Neural progenitor cell (in vitro differentiated cells): ENCODE data around the gene NAA10. TPM values are rescaled to one million over a fixed set of nuclear protein-coding genes. Genes with fewer than 3 reads are reported as not detected.

ENCODE experiments used
- DNase-seq: peaks from one replicate; pipeline ENCODE4 v3.0.0-alpha.2; 2016; ENCODE audit warnings: low spot score
- H2AFZ ChIP-seq: fragments of 200-600 bp; sonication (generic); replicated peaks from 2 replicates; pipeline ENCODE4 v1.6.1; 2016; ENCODE audit warnings: antibody characterized with exemption
- H3F3A ChIP-seq: fragments of 200-600 bp; sonication (generic); 2 replicates; pipeline ENCODE4 v1.6.1; 2016; ENCODE audit warnings: antibody characterized with exemption, low read depth
- H3K27ac ChIP-seq: fragments of 200-600 bp; sonication (generic); 2 replicates; pipeline ENCODE4 v1.5.1; 2016; ENCODE audit warnings: mild to moderate bottlenecking
- H3K27me3 ChIP-seq: fragments of 200-600 bp; sonication (generic); 2 replicates; pipeline ENCODE4 v1.6.1; 2016; ENCODE audit warnings: mild to moderate bottlenecking, moderate library complexity
- H3K36me3 ChIP-seq: fragments of 200-600 bp; sonication (generic); 2 replicates; pipeline ENCODE4 v1.5.1; 2016
- H3K4me1 ChIP-seq: fragments of 200-600 bp; sonication (generic); 2 replicates; pipeline ENCODE4 v1.6.1; 2016; ENCODE audit warnings: mixed run types
- H3K4me2 ChIP-seq: fragments of 200-600 bp; sonication (generic); 2 replicates; pipeline ENCODE4 v1.6.1; 2016
- H3K4me3 ChIP-seq: fragments of 200-600 bp; sonication (generic); 2 replicates; pipeline ENCODE4 v1.5.1; 2016
- H3K79me2 ChIP-seq: fragments of 200-600 bp; sonication (generic); 2 replicates; pipeline ENCODE4 v1.6.1; 2016; ENCODE audit warnings: low read depth
- H3K9ac ChIP-seq: fragments of 200-600 bp; sonication (generic); 2 replicates; pipeline ENCODE4 v1.6.1; 2016
- H3K9me3 ChIP-seq: fragments of 200-600 bp; sonication (generic); 2 replicates; pipeline ENCODE4 v1.5.1; 2016; ENCODE audit warnings: low read depth
- H4K20me1 ChIP-seq: fragments of 200-600 bp; sonication (generic); 2 replicates; pipeline ENCODE4 v1.6.1; 2016; ENCODE audit warnings: low read depth
- H3K27ac Mint-ChIP-seq: 3 replicates; pipeline ENCODE4 v1.8.0; 2021; ENCODE audit warnings: mixed read lengths
- H3K27me3 Mint-ChIP-seq: 2 replicates; pipeline ENCODE4 v1.8.0; 2022; ENCODE audit warnings: low read depth, mild to moderate bottlenecking, inconsistent platforms, moderate library complexity, mixed read lengths; ENCODE audit not compliant: insufficient read depth
- H3K36me3 Mint-ChIP-seq: 3 replicates; pipeline ENCODE4 v1.8.0; 2021; ENCODE audit warnings: mixed read lengths
- H3K4me1 Mint-ChIP-seq: 3 replicates; pipeline ENCODE4 v1.8.0; 2021; ENCODE audit warnings: mixed read lengths
- H3K4me3 Mint-ChIP-seq: 3 replicates; pipeline ENCODE4 v1.8.0; 2021; ENCODE audit warnings: mild to moderate bottlenecking, moderate library complexity, mixed read lengths
- H3K9me3 Mint-ChIP-seq: 3 replicates; pipeline ENCODE4 v1.8.0; 2020; ENCODE audit warnings: mixed read lengths
- EZH2 ChIP-seq: fragments of 200-600 bp; sonication (generic); IDR thresholded peaks from 2 replicates; pipeline ENCODE4 v1.6.1; 2017; ENCODE audit warnings: antibody characterized with exemption, mild to moderate bottlenecking, moderate library complexity
- EZH2phosphoT487 ChIP-seq: fragments of 200-600 bp; sonication (generic); IDR thresholded peaks from 2 replicates; pipeline ENCODE4 v1.6.1; 2017; ENCODE audit warnings: antibody characterized with exemption
- total RNA-seq: library from RNA; depleted of rRNA; stranded (reverse); fragments of >200 nt; gene quantifications from 2 replicates; pipeline ENCODE4 v1.2.3, GENCODE V29; 2015; ENCODE audit warnings: low replicate concordance
- TF ChIP-seq, protein P1 (sequence below): fragments of 200-600 bp; sonication (generic); IDR thresholded peaks from 2 replicates; pipeline ENCODE4 v1.5.1; 2017; ENCODE audit warnings: antibody characterized with exemption, mild to moderate bottlenecking

NAA10 gene
- total RNA-seq, 1 donor from 2014 or later: 55.5 TPM

- Histone ChIP-seq H3K4me2 (no peak overlapping the region), H3K4me3 (no peak overlapping the region), H2AFZ (no peak overlapping the region), H3K4me1 (peaks cover 4% of the 10 kb centered on the region), H3K79me2 (peaks cover 11% of the 10 kb centered on the region), H3K9ac (no peak overlapping the region), H3K27me3 (no peaks in the 10 kb centered on the region), H3F3A (peaks cover 23% of the 10 kb centered on the region), H4K20me1 (peaks cover 6% of the 10 kb centered on the region), H3K36me3 (no peaks in the 10 kb centered on the region), H3K27ac (no peak overlapping the region), H3K9me3 (no peaks in the 10 kb centered on the region)
- TF ChIP-seq EZH2: no peak
- TF ChIP-seq, protein P1, sequence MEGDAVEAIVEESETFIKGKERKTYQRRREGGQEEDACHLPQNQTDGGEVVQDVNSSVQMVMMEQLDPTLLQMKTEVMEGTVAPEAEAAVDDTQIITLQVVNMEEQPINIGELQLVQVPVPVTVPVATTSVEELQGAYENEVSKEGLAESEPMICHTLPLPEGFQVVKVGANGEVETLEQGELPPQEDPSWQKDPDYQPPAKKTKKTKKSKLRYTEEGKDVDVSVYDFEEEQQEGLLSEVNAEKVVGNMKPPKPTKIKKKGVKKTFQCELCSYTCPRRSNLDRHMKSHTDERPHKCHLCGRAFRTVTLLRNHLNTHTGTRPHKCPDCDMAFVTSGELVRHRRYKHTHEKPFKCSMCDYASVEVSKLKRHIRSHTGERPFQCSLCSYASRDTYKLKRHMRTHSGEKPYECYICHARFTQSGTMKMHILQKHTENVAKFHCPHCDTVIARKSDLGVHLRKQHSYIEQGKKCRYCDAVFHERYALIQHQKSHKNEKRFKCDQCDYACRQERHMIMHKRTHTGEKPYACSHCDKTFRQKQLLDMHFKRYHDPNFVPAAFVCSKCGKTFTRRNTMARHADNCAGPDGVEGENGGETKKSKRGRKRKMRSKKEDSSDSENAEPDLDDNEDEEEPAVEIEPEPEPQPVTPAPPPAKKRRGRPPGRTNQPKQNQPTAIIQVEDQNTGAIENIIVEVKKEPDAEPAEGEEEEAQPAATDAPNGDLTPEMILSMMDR: peak; percentile 82
- H3K4me3 Mint-ChIP-seq: no peak overlapping the region
- peak overlapping the region; percentile 90 for H3K27ac Mint-ChIP-seq
- peaks cover 22% of the 10 kb centered on the region for H3K4me1 Mint-ChIP-seq
- peaks cover 9% of the 10 kb centered on the region for H3K27me3 Mint-ChIP-seq
- H3K9me3 Mint-ChIP-seq: no peaks in the 10 kb centered on the region
- DNase-seq: peak; percentile 71
- peaks cover 42% of the 10 kb centered on the region for H3K36me3 Mint-ChIP-seq
Observed at GRCh38 chrX:153953342-153953830, 18.5 kb upstream of the NAA10 start.

DNA sequence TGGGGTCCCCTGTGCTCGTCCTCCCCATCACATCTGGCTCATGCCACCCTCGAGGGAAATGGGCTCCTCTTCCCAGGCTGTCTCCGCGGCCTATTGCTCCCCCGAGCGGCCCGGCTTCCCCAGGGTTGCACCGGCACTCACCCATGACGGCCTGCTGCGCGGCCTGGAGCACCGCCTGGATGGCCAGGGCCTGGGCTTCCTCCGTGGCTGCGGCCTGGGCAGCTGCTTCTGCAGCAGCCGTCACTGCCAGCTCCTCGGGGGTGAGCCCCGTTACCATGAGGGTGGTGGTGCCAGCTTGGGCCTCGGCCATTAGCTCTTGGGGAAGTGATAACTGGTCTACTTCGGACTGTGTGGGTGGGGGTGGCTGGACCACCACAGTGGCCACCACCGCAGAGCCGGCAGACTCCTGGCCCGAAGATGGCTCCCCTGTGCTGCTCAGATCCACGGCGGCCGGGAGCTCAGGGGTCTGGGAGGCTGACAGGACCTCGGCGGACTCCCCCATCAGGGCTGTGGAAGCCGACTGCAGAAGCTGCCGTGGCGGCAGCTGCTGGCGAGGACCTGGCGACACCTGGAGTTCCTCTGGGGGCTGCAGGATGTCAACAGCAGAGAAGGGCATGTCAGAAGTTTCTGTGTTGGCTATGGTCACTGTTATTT lies 17.7 kb upstream of the NAA10 start:
- Mint-ChIP-seq H3K4me1 (peaks cover 28% of the 10 kb centered on the region), H3K36me3 (peaks cover 42% of the 10 kb centered on the region), H3K27me3 (peaks cover 9% of the 10 kb centered on the region), H3K9me3 (no peaks in the 10 kb centered on the region), H3K4me3 (no peak overlapping the region), H3K27ac (peak overlapping the region; percentile 90)
- Histone ChIP-seq H3K9me3 (no peaks in the 10 kb centered on the region), H3K4me2 (no peak overlapping the region), H3K4me3 (no peak overlapping the region), H3K79me2 (peaks cover 11% of the 10 kb centered on the region), H3K9ac (no peak overlapping the region), H3K27ac (no peak overlapping the region), H3K27me3 (no peaks in the 10 kb centered on the region), H3F3A (peaks cover 32% of the 10 kb centered on the region), H3K4me1 (peaks cover 6% of the 10 kb centered on the region), H2AFZ (no peak overlapping the region), H3K36me3 (no peaks in the 10 kb centered on the region), H4K20me1 (peaks cover 6% of the 10 kb centered on the region)
- no peak for DNase-seq
- TF ChIP-seq EZH2 (no peak), EZH2phosphoT487 (no peak)
- TF ChIP-seq, protein P1: no peak

DNA sequence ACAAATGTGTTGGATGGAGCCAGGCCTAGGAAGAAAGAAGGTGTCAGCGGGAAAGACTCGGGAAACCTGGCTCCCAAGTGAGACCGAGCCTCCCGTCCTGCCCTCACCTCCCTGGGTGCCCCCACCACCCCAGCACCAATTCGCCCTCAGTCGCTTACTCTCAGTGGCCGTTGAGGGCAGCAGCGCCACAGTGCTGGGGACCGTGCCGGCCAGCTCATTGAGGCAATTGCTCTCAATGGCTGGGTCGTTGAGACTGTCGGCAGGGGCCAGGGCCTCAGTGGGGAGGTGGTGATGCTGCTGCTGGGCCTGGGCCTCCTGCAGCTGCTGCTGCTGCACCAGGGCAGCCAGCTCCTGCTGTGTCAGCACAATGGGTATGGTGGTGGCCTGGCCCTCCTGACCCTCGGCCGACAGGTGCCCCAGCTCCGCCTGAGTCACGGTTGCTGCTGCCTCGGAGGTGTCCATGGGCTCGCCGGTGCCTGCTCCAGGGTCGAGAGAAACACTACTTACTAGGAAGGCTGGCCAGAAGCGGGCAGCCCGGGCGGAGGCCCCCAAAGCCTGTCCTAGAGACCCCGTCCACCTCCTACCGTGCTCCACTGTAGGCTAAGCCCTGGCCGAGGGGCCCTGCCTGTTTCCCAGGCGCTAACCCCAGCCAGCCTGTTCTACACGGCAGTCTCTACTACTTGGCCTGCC lies 17.0 kb upstream of the NAA10 start:
- H3F3A ChIP-seq: peaks cover 33% of the 10 kb centered on the region
- no peak for DNase-seq
- no peaks in the 10 kb centered on the region for H3K9me3 Mint-ChIP-seq
- no peaks in the 10 kb centered on the region for H3K36me3 ChIP-seq
- H4K20me1 ChIP-seq: peaks cover 6% of the 10 kb centered on the region
- no peak overlapping the region for H3K4me3 ChIP-seq
- H3K36me3 Mint-ChIP-seq: peaks cover 37% of the 10 kb centered on the region
- H3K27me3 ChIP-seq: no peaks in the 10 kb centered on the region
- H3K79me2 ChIP-seq: peaks cover 11% of the 10 kb centered on the region
- no peak overlapping the region for H2AFZ ChIP-seq
- H3K27ac ChIP-seq: no peak overlapping the region
- no peak overlapping the region for H3K4me3 Mint-ChIP-seq
- H3K4me1 ChIP-seq: peaks cover 6% of the 10 kb centered on the region
- TF ChIP-seq EZH2phosphoT487 (no peak), EZH2 (no peak)
- TF ChIP-seq, protein P1: no peak
- H3K4me1 Mint-ChIP-seq: peaks cover 31% of the 10 kb centered on the region
- no peak overlapping the region for H3K4me2 ChIP-seq
- H3K27ac Mint-ChIP-seq: no peak overlapping the region
- no peaks in the 10 kb centered on the region for H3K9me3 ChIP-seq
- H3K27me3 Mint-ChIP-seq: peaks cover 10% of the 10 kb centered on the region
- no peak overlapping the region for H3K9ac ChIP-seq
